ENCODE measurements around the gene KIF21B.

Gene KIF21B

GRCh38 chr1:201023517-201023902 lies at the start of gene KIF21B:
TSS of gene KIF21B (minus strand) at chr1:201023714. CDS start at chr1:201023383, 331 bp downstream.
- H3K9me3 ChIP-seq (ENCODE audit: control insufficient read depth in 1 of 2, low read length in 2 of 2): no peaks in the 10 kb centered on the region
- H3K4me1 ChIP-seq (ENCODE audit: control insufficient read depth in 1 of 2, insufficient read depth in 2 of 2, low read length in 2 of 2): peaks cover 20 to 41% of the 10 kb centered on the region in 2 donors
- peak within 1 kb of the TSS; percentile 47 to 65 for H3K4me3 ChIP-seq (ENCODE audit: low read depth in 1 of 2, low read length in 2 of 2)
- no peak within 1 kb of the TSS for H3K27ac ChIP-seq (ENCODE audit: low read length)
- H3K36me3 ChIP-seq (ENCODE audit: control insufficient read depth in 1 of 2, insufficient read depth in 2 of 2, low read length in 2 of 2): no peaks in the 10 kb centered on the region
- H3K27me3 ChIP-seq (ENCODE audit: low read depth, low read length): no peaks in the 10 kb centered on the region

GRCh38 chr1:201072922-201073321 lies 49.4 kb upstream of the KIF21B start:
- Histone ChIP-seq H3K4me1 (ENCODE audit: control insufficient read depth in 1 of 2, insufficient read depth in 2 of 2, low read length in 2 of 2) (no peaks in the 10 kb centered on the region), H3K27me3 (ENCODE audit: low read depth, low read length) (no peaks in the 10 kb centered on the region), H3K36me3 (ENCODE audit: control insufficient read depth in 1 of 2, insufficient read depth in 2 of 2, low read length in 2 of 2) (no peaks in the 10 kb centered on the region), H3K9me3 (ENCODE audit: control insufficient read depth in 1 of 2, low read length in 2 of 2) (no peaks in the 10 kb centered on the region), H3K27ac (ENCODE audit: low read length) (no peak overlapping the region), H3K4me3 (ENCODE audit: low read depth in 1 of 2, low read length in 2 of 2) (no peak overlapping the region)

GRCh38 chr1:201072149-201072548 lies 48.6 kb upstream of the KIF21B start:
- Histone ChIP-seq H3K4me1 (ENCODE audit: control insufficient read depth in 1 of 2, insufficient read depth in 2 of 2, low read length in 2 of 2) (no peaks in the 10 kb centered on the region), H3K27ac (ENCODE audit: low read length) (no peak overlapping the region), H3K36me3 (ENCODE audit: control insufficient read depth in 1 of 2, insufficient read depth in 2 of 2, low read length in 2 of 2) (no peaks in the 10 kb centered on the region), H3K4me3 (ENCODE audit: low read depth in 1 of 2, low read length in 2 of 2) (no peak overlapping the region), H3K9me3 (ENCODE audit: control insufficient read depth in 1 of 2, low read length in 2 of 2) (no peaks in the 10 kb centered on the region), H3K27me3 (ENCODE audit: low read depth, low read length) (no peaks in the 10 kb centered on the region)

GRCh38 chr1:201069636-201070035 lies 46.1 kb upstream of the KIF21B start:
- H3K9me3 ChIP-seq (ENCODE audit: control insufficient read depth in 1 of 2, low read length in 2 of 2): no peaks in the 10 kb centered on the region
- H3K4me1 ChIP-seq (ENCODE audit: control insufficient read depth in 1 of 2, insufficient read depth in 2 of 2, low read length in 2 of 2): no peaks in the 10 kb centered on the region
- H3K4me3 ChIP-seq (ENCODE audit: low read depth in 1 of 2, low read length in 2 of 2): no peak overlapping the region
- no peaks in the 10 kb centered on the region for H3K27me3 ChIP-seq (ENCODE audit: low read depth, low read length)
- H3K27ac ChIP-seq (ENCODE audit: low read length): no peak overlapping the region
- no peaks in the 10 kb centered on the region for H3K36me3 ChIP-seq (ENCODE audit: control insufficient read depth in 1 of 2, insufficient read depth in 2 of 2, low read length in 2 of 2)

- Histone ChIP-seq H3K9me3 (ENCODE audit: control insufficient read depth in 1 of 2, low read length in 2 of 2) (no peaks in the 10 kb centered on the region), H3K27ac (ENCODE audit: low read length) (no peak overlapping the region), H3K4me1 (ENCODE audit: control insufficient read depth in 1 of 2, insufficient read depth in 2 of 2, low read length in 2 of 2) (no peaks in the 10 kb centered on the region), H3K27me3 (ENCODE audit: low read depth, low read length) (no peaks in the 10 kb centered on the region), H3K36me3 (ENCODE audit: control insufficient read depth in 1 of 2, insufficient read depth in 2 of 2, low read length in 2 of 2) (no peaks in the 10 kb centered on the region), H3K4me3 (ENCODE audit: low read depth in 1 of 2, low read length in 2 of 2) (no peak overlapping the region)
Measured at GRCh38 chr1:201068976-201069375, 45.5 kb upstream of the KIF21B start.

- H3K4me1 ChIP-seq (ENCODE audit: control insufficient read depth in 1 of 2, insufficient read depth in 2 of 2, low read length in 2 of 2): no peaks in the 10 kb centered on the region
- no peak overlapping the region for H3K4me3 ChIP-seq (ENCODE audit: low read depth in 1 of 2, low read length in 2 of 2)
- H3K9me3 ChIP-seq (ENCODE audit: control insufficient read depth in 1 of 2, low read length in 2 of 2): no peaks in the 10 kb centered on the region
- no peaks in the 10 kb centered on the region for H3K27me3 ChIP-seq (ENCODE audit: low read depth, low read length)
- H3K36me3 ChIP-seq (ENCODE audit: control insufficient read depth in 1 of 2, insufficient read depth in 2 of 2, low read length in 2 of 2): no peaks in the 10 kb centered on the region
- H3K27ac ChIP-seq (ENCODE audit: low read length): no peak overlapping the region
Measured at GRCh38 chr1:201066986-201067385, 43.5 kb upstream of the KIF21B start.

- Histone ChIP-seq H3K36me3 (ENCODE audit: control insufficient read depth in 1 of 2, insufficient read depth in 2 of 2, low read length in 2 of 2) (no peaks in the 10 kb centered on the region), H3K27me3 (ENCODE audit: low read depth, low read length) (no peaks in the 10 kb centered on the region), H3K4me3 (ENCODE audit: low read depth in 1 of 2, low read length in 2 of 2) (no peak overlapping the region), H3K9me3 (ENCODE audit: control insufficient read depth in 1 of 2, low read length in 2 of 2) (no peaks in the 10 kb centered on the region), H3K4me1 (ENCODE audit: control insufficient read depth in 1 of 2, insufficient read depth in 2 of 2, low read length in 2 of 2) (peaks cover 0 to 9% of the 10 kb centered on the region in 2 donors), H3K27ac (ENCODE audit: low read length) (no peak overlapping the region)
Measured at GRCh38 chr1:201065686-201066085, 42.2 kb upstream of the KIF21B start.

GRCh38 chr1:201064806-201065205 lies 41.3 kb upstream of the KIF21B start:
- H3K9me3 ChIP-seq (ENCODE audit: control insufficient read depth in 1 of 2, low read length in 2 of 2): no peaks in the 10 kb centered on the region
- H3K4me3 ChIP-seq (ENCODE audit: low read depth in 1 of 2, low read length in 2 of 2): no peak overlapping the region
- H3K4me1 ChIP-seq (ENCODE audit: control insufficient read depth in 1 of 2, insufficient read depth in 2 of 2, low read length in 2 of 2): peaks cover 0 to 18% of the 10 kb centered on the region in 2 donors
- H3K36me3 ChIP-seq (ENCODE audit: control insufficient read depth in 1 of 2, insufficient read depth in 2 of 2, low read length in 2 of 2): no peaks in the 10 kb centered on the region
- H3K27ac ChIP-seq (ENCODE audit: low read length): no peak overlapping the region
- no peaks in the 10 kb centered on the region for H3K27me3 ChIP-seq (ENCODE audit: low read depth, low read length)

- Histone ChIP-seq H3K4me3 (ENCODE audit: low read depth in 1 of 2, low read length in 2 of 2) (no peak overlapping the region), H3K36me3 (ENCODE audit: control insufficient read depth in 1 of 2, insufficient read depth in 2 of 2, low read length in 2 of 2) (no peaks in the 10 kb centered on the region), H3K27me3 (ENCODE audit: low read depth, low read length) (no peaks in the 10 kb centered on the region), H3K27ac (ENCODE audit: low read length) (no peak overlapping the region), H3K4me1 (ENCODE audit: control insufficient read depth in 1 of 2, insufficient read depth in 2 of 2, low read length in 2 of 2) (peaks cover 0 to 19% of the 10 kb centered on the region in 2 donors), H3K9me3 (ENCODE audit: control insufficient read depth in 1 of 2, low read length in 2 of 2) (no peaks in the 10 kb centered on the region)
Measured at GRCh38 chr1:201063145-201063544, 39.6 kb upstream of the KIF21B start.

GRCh38 chr1:201062511-201063091 lies 39.1 kb upstream of the KIF21B start:
- H3K27ac ChIP-seq (ENCODE audit: low read length): no peak overlapping the region
- H3K36me3 ChIP-seq (ENCODE audit: control insufficient read depth in 1 of 2, insufficient read depth in 2 of 2, low read length in 2 of 2): no peaks in the 10 kb centered on the region
- peaks cover 0 to 19% of the 10 kb centered on the region in 2 donors for H3K4me1 ChIP-seq (ENCODE audit: control insufficient read depth in 1 of 2, insufficient read depth in 2 of 2, low read length in 2 of 2)
- no peak overlapping the region for H3K4me3 ChIP-seq (ENCODE audit: low read depth in 1 of 2, low read length in 2 of 2)
- H3K27me3 ChIP-seq (ENCODE audit: low read depth, low read length): no peaks in the 10 kb centered on the region
- H3K9me3 ChIP-seq (ENCODE audit: control insufficient read depth in 1 of 2, low read length in 2 of 2): no peaks in the 10 kb centered on the region

GRCh38 chr1:201061886-201062285 lies 38.4 kb upstream of the KIF21B start:
- Histone ChIP-seq H3K4me3 (ENCODE audit: low read depth in 1 of 2, low read length in 2 of 2) (no peak overlapping the region), H3K4me1 (ENCODE audit: control insufficient read depth in 1 of 2, insufficient read depth in 2 of 2, low read length in 2 of 2) (peaks cover 0 to 19% of the 10 kb centered on the region in 2 donors), H3K9me3 (ENCODE audit: control insufficient read depth in 1 of 2, low read length in 2 of 2) (no peaks in the 10 kb centered on the region), H3K36me3 (ENCODE audit: control insufficient read depth in 1 of 2, insufficient read depth in 2 of 2, low read length in 2 of 2) (no peaks in the 10 kb centered on the region), H3K27ac (ENCODE audit: low read length) (no peak overlapping the region), H3K27me3 (ENCODE audit: low read depth, low read length) (no peaks in the 10 kb centered on the region)

GRCh38 chr1:201061049-201061448 lies 37.5 kb upstream of the KIF21B start:
- Histone ChIP-seq H3K27me3 (ENCODE audit: low read depth, low read length) (no peaks in the 10 kb centered on the region), H3K27ac (ENCODE audit: low read length) (no peak overlapping the region), H3K36me3 (ENCODE audit: control insufficient read depth in 1 of 2, insufficient read depth in 2 of 2, low read length in 2 of 2) (no peaks in the 10 kb centered on the region), H3K9me3 (ENCODE audit: control insufficient read depth in 1 of 2, low read length in 2 of 2) (no peaks in the 10 kb centered on the region), H3K4me1 (ENCODE audit: control insufficient read depth in 1 of 2, insufficient read depth in 2 of 2, low read length in 2 of 2) (peaks cover 0 to 27% of the 10 kb centered on the region in 2 donors), H3K4me3 (ENCODE audit: low read depth in 1 of 2, low read length in 2 of 2) (no peak overlapping the region)
